ENCODE measurements around the gene CELSR2. TPM values are rescaled to one million over a fixed set of nuclear protein-coding genes. Genes with fewer than 3 reads are reported as not detected.

Gene CELSR2
- total RNA-seq, 2 experiments from 2014 or later = 1.9 to 2.0 TPM

GRCh38 chr1:109252893-109253802, 3.8 kb downstream of the CELSR2 start:
- H3K9me3 Mint-ChIP-seq (ENCODE audit: low read depth) = no peaks in the 10 kb centered on the region
- no peaks in the 10 kb centered on the region for H3K36me3 Mint-ChIP-seq (ENCODE audit: low read depth)
- no peak overlapping the region for H3K27ac Mint-ChIP-seq
- DNase-seq (no peak), ATAC-seq (no peak)
- intact Hi-C loops (cut with DNase I, micrococcal nuclease) = no loop called here
- peaks cover 4% of the 10 kb centered on the region for H3K27me3 Mint-ChIP-seq
- CTCF ChIA-PET = interaction anchor here (0.6 to 2.4 kb wide), 7 partner anchors 11 to 397 kb away, joined by 3 to 9 read pairs (median 3); no protein-coding TSS in a partner anchor
- H3K4me1 Mint-ChIP-seq = peaks cover 4% of the 10 kb centered on the region
- POLR2A ChIA-PET = no interaction called here
- no peak overlapping the region for H3K4me3 Mint-ChIP-seq

- Mint-ChIP-seq H3K27me3 (peaks cover 4% of the 10 kb centered on the region), H3K9me3 (ENCODE audit: low read depth) (no peaks in the 10 kb centered on the region), H3K4me3 (no peak overlapping the region), H3K36me3 (ENCODE audit: low read depth) (no peaks in the 10 kb centered on the region), H3K4me1 (peaks cover 3% of the 10 kb centered on the region), H3K27ac (no peak overlapping the region)
- no peak for DNase-seq
- intact Hi-C loops (cut with DNase I, micrococcal nuclease) = no loop called here
- ChIA-PET CTCF (interaction anchor here (0.6 to 2.4 kb wide), 6 partner anchors 10 to 396 kb away, joined by 3 to 9 read pairs (median 4); no protein-coding TSS in a partner anchor), POLR2A (no interaction called here)
- ATAC-seq = no peak
Observed at GRCh38 chr1:109253803-109254620, 4.7 kb downstream of the CELSR2 start.

GRCh38 chr1:109254621-109255096, 5.3 kb downstream of the CELSR2 start:
- DNase-seq = no peak
- H3K4me1 Mint-ChIP-seq = no peaks in the 10 kb centered on the region
- no peaks in the 10 kb centered on the region for H3K9me3 Mint-ChIP-seq (ENCODE audit: low read depth)
- H3K27ac Mint-ChIP-seq = no peak overlapping the region
- ChIA-PET POLR2A (no interaction called here), CTCF (interaction anchor here (0.6 to 2.4 kb wide), 4 partner anchors 10 to 144 kb away, joined by 5 to 9 read pairs (median 6); no protein-coding TSS in a partner anchor)
- ATAC-seq = no peak
- H3K4me3 Mint-ChIP-seq = no peak overlapping the region
- peaks cover 4% of the 10 kb centered on the region for H3K27me3 Mint-ChIP-seq
- intact Hi-C loops (cut with DNase I, micrococcal nuclease) = no loop called here
- H3K36me3 Mint-ChIP-seq (ENCODE audit: low read depth) = no peaks in the 10 kb centered on the region

- ATAC-seq = no peak
- Mint-ChIP-seq H3K4me3 (no peak overlapping the region), H3K27ac (no peak overlapping the region), H3K36me3 (ENCODE audit: low read depth) (no peaks in the 10 kb centered on the region), H3K27me3 (peaks cover 4% of the 10 kb centered on the region), H3K9me3 (ENCODE audit: low read depth) (no peaks in the 10 kb centered on the region), H3K4me1 (no peaks in the 10 kb centered on the region)
- DNase-seq = no peak
- POLR2A ChIA-PET = no interaction called here
- CTCF ChIA-PET = interaction anchor here (0.6 to 2.4 kb wide), 4 partner anchors 22 to 144 kb away, joined by 5 to 9 read pairs (median 6); no protein-coding TSS in a partner anchor
- intact Hi-C loops (cut with DNase I, micrococcal nuclease) = no loop called here
Observed at GRCh38 chr1:109255097-109255651, 5.8 kb downstream of the CELSR2 start.

- H3K4me3 Mint-ChIP-seq = no peak overlapping the region
- ChIA-PET POLR2A (no interaction called here), CTCF (interaction anchor here (0.8 to 2.4 kb wide), 4 partner anchors 22 to 143 kb away, joined by 3 to 9 read pairs (median 6); no protein-coding TSS in a partner anchor)
- no peak overlapping the region for H3K27ac Mint-ChIP-seq
- no peaks in the 10 kb centered on the region for H3K9me3 Mint-ChIP-seq (ENCODE audit: low read depth)
- intact Hi-C loops (cut with DNase I, micrococcal nuclease) = no loop called here
- no peaks in the 10 kb centered on the region for H3K36me3 Mint-ChIP-seq (ENCODE audit: low read depth)
- peaks cover 3% of the 10 kb centered on the region for H3K27me3 Mint-ChIP-seq
- ATAC-seq (no peak), DNase-seq (no peak)
- no peaks in the 10 kb centered on the region for H3K4me1 Mint-ChIP-seq
Observed at GRCh38 chr1:109255678-109256077, 6.3 kb downstream of the CELSR2 start.

GRCh38 chr1:109256085-109256484, 6.7 kb downstream of the CELSR2 start:
- Mint-ChIP-seq H3K27me3 (no peaks in the 10 kb centered on the region), H3K4me3 (no peak overlapping the region), H3K4me1 (no peaks in the 10 kb centered on the region), H3K27ac (no peak overlapping the region), H3K36me3 (ENCODE audit: low read depth) (no peaks in the 10 kb centered on the region), H3K9me3 (ENCODE audit: low read depth) (no peaks in the 10 kb centered on the region)
- ATAC-seq (no peak), DNase-seq (no peak)
- intact Hi-C loops (cut with DNase I, micrococcal nuclease) = no loop called here
- ChIA-PET CTCF (interaction anchor here (1.0 to 2.0 kb wide), 2 partner anchors 22 to 143 kb away, joined by 3 to 6 read pairs; no protein-coding TSS in a partner anchor), POLR2A (no interaction called here)

- no peaks in the 10 kb centered on the region for H3K9me3 Mint-ChIP-seq (ENCODE audit: low read depth)
- H3K27me3 Mint-ChIP-seq = no peaks in the 10 kb centered on the region
- H3K4me1 Mint-ChIP-seq = no peaks in the 10 kb centered on the region
- no peak for DNase-seq
- ChIA-PET CTCF (interaction anchor here (0.8 kb wide), 1 partner anchor 142 kb away, joined by 3 read pairs; no protein-coding TSS in a partner anchor), POLR2A (interaction anchor here (0.6 kb wide), 1 partner anchor 19 kb away, joined by 3 read pairs; no protein-coding TSS in a partner anchor)
- H3K4me3 Mint-ChIP-seq = no peak overlapping the region
- intact Hi-C loops (cut with DNase I, micrococcal nuclease) = no loop called here
- no peak for ATAC-seq
- no peaks in the 10 kb centered on the region for H3K36me3 Mint-ChIP-seq (ENCODE audit: low read depth)
- no peak overlapping the region for H3K27ac Mint-ChIP-seq
Observed at GRCh38 chr1:109256971-109257681, 7.8 kb downstream of the CELSR2 start.

- no peaks in the 10 kb centered on the region for H3K27me3 Mint-ChIP-seq
- H3K4me3 Mint-ChIP-seq = no peak overlapping the region
- no peaks in the 10 kb centered on the region for H3K4me1 Mint-ChIP-seq
- H3K36me3 Mint-ChIP-seq (ENCODE audit: low read depth) = no peaks in the 10 kb centered on the region
- ChIA-PET POLR2A (interaction anchor here (0.6 kb wide), 1 partner anchor 18 kb away, joined by 3 read pairs; no protein-coding TSS in a partner anchor), CTCF (interaction anchor here (0.8 kb wide), 1 partner anchor 141 kb away, joined by 3 read pairs; no protein-coding TSS in a partner anchor)
- intact Hi-C loops (cut with DNase I, micrococcal nuclease) = no loop called here
- peak; percentile 19 for ATAC-seq
- no peak overlapping the region for H3K27ac Mint-ChIP-seq
- DNase-seq = no peak
- H3K9me3 Mint-ChIP-seq (ENCODE audit: low read depth) = no peaks in the 10 kb centered on the region
Observed at GRCh38 chr1:109257682-109258421, 8.5 kb downstream of the CELSR2 start.

GRCh38 chr1:109258481-109259466, 9.4 kb downstream of the CELSR2 start:
- intact Hi-C loops (cut with DNase I, micrococcal nuclease) = no loop called here
- Mint-ChIP-seq H3K27ac (no peak overlapping the region), H3K9me3 (ENCODE audit: low read depth) (no peaks in the 10 kb centered on the region), H3K27me3 (no peaks in the 10 kb centered on the region), H3K4me1 (no peaks in the 10 kb centered on the region), H3K4me3 (no peak overlapping the region), H3K36me3 (ENCODE audit: low read depth) (peaks cover 2% of the 10 kb centered on the region)
- ATAC-seq (no peak), DNase-seq (no peak)
- ChIA-PET CTCF (interaction anchor here (1.1 kb wide), 2 partner anchors 21 to 24 kb away, joined by 3 to 4 read pairs; partner anchors contain the start of gene PSRC1), POLR2A (no interaction called here)
